Liver (tissue), 9 donors: Measurements from ENCODE around the gene STPG1. TPM values are rescaled to one million over a fixed set of nuclear protein-coding genes. Genes with fewer than 3 reads are reported as not detected.

Source experiments
- DNase-seq: peaks from one replicate; pipeline ENCODE4 v3.0.0-alpha.2; 2017; ENCODE audit warnings: low spot score
- H3K27ac ChIP-seq, 2 donors: one replicate each; pipeline ENCODE4 v1.7.0; 2013; ENCODE audit warnings: inconsistent platforms in 2 of 2, low read length in 2 of 2, control low read depth in 1 of 2, low read depth in 1 of 2, mild to moderate bottlenecking in 1 of 2
- H3K27me3 ChIP-seq, 4 donors: one replicate each; pipeline versions ENCODE4 v1.6.1 to v1.7.0; 2013; ENCODE audit warnings: low read length in 3 of 4, inconsistent platforms in 1 of 4, mild to moderate bottlenecking in 1 of 4, moderate library complexity in 1 of 4; ENCODE audit not compliant: control insufficient read depth in 4 of 4, insufficient read depth in 4 of 4
- H3K36me3 ChIP-seq, 4 donors: one replicate each; pipeline versions ENCODE4 v1.6.1 to v1.7.0; 2013; ENCODE audit warnings: low read length in 3 of 4, mild to moderate bottlenecking in 3 of 4, low read depth in 1 of 4, moderate library complexity in 1 of 4; ENCODE audit not compliant: control insufficient read depth in 4 of 4, insufficient read depth in 3 of 4
- H3K4me1 ChIP-seq, 4 donors: one replicate each; pipeline versions ENCODE4 v1.6.1 to v1.7.0; 2013; ENCODE audit warnings: low read length in 3 of 4, mild to moderate bottlenecking in 3 of 4, moderate library complexity in 1 of 4; ENCODE audit not compliant: control insufficient read depth in 4 of 4, insufficient read depth in 4 of 4
- H3K4me3 ChIP-seq, 3 donors: one replicate each; pipeline versions ENCODE4 v1.6.1 to v1.7.0; 2013; ENCODE audit warnings: low read length in 3 of 3, control low read depth in 1 of 3, low read depth in 1 of 3, mild to moderate bottlenecking in 1 of 3
- H3K9ac ChIP-seq, 2 donors: one replicate each; pipeline ENCODE4 v1.7.0; 2013; ENCODE audit warnings: low read length in 2 of 2, mild to moderate bottlenecking in 2 of 2, moderate library complexity in 2 of 2, control low read depth in 1 of 2, low read depth in 1 of 2
- H3K9me3 ChIP-seq, 4 donors: one replicate each; pipeline versions ENCODE4 v1.6.1 to v1.7.0; 2013; ENCODE audit warnings: low read length in 3 of 4; ENCODE audit not compliant: control insufficient read depth in 4 of 4
- EGR1 ChIP-seq, 2 donors: IDR thresholded peaks; 2 replicates each; pipeline ENCODE4 v1.6.1; 2016 to 2018; ENCODE audit warnings: antibody characterized with exemption in 2 of 2, low read depth in 2 of 2
- FOXA1 ChIP-seq: IDR thresholded peaks from 2 replicates; pipeline ENCODE4 v1.6.1; 2016; ENCODE audit warnings: antibody characterized with exemption
- FOXA2 ChIP-seq: IDR thresholded peaks from 2 replicates; pipeline ENCODE4 v1.6.1; 2016; ENCODE audit warnings: antibody characterized with exemption
- GABPA ChIP-seq, 2 donors: IDR thresholded peaks in 1 of 2; conservative IDR thresholded peaks in 1 of 2; 2 replicates each; pipeline ENCODE4 v1.6.1; 2016; ENCODE audit warnings: antibody characterized with exemption in 2 of 2, mild to moderate bottlenecking in 1 of 2, moderate library complexity in 1 of 2
- HNF4A ChIP-seq, 2 donors: conservative IDR thresholded peaks; 2 replicates each; pipeline ENCODE4 v1.6.1; 2016; ENCODE audit warnings: antibody characterized with exemption in 2 of 2, mild to moderate bottlenecking in 2 of 2
- HNF4G ChIP-seq: IDR thresholded peaks from 2 replicates; pipeline ENCODE4 v1.6.1; 2016; ENCODE audit warnings: antibody characterized with exemption
- NR2F2 ChIP-seq: IDR thresholded peaks from 2 replicates; pipeline ENCODE4 v1.6.1; 2016; ENCODE audit warnings: antibody characterized with exemption
- RAD21 ChIP-seq, 2 donors: IDR thresholded peaks; 2 replicates each; pipeline ENCODE4 v1.6.1; 2016; ENCODE audit warnings: antibody characterized with exemption in 2 of 2, mild to moderate bottlenecking in 2 of 2
- REST ChIP-seq: IDR thresholded peaks from 2 replicates; pipeline ENCODE4 v1.6.1; 2016; ENCODE audit warnings: antibody characterized with exemption, mild to moderate bottlenecking
- RXRA ChIP-seq, 2 donors: IDR thresholded peaks; 2 replicates each; pipeline ENCODE4 v1.6.1; 2017 to 2018; ENCODE audit warnings: antibody characterized with exemption in 2 of 2, mild to moderate bottlenecking in 1 of 2
- SP1 ChIP-seq: IDR thresholded peaks from 2 replicates; pipeline ENCODE4 v1.6.1; 2018; ENCODE audit warnings: antibody characterized with exemption, mild to moderate bottlenecking
- TAF1 ChIP-seq: conservative IDR thresholded peaks from 2 replicates; pipeline ENCODE4 v1.6.1; 2016; ENCODE audit warnings: antibody characterized with exemption, mild to moderate bottlenecking
- YY1 ChIP-seq: IDR thresholded peaks from 2 replicates; pipeline ENCODE4 v1.6.1; 2016; ENCODE audit warnings: antibody characterized with exemption, mild to moderate bottlenecking
- WGBS: extraction: QIAGEN DNeasy Blood & Tissue Kit; methylation state at CpG from one replicate; pipeline ENCODE4 v1.1.7; 2013; 5-methylcytosine and 5-hydroxymethylcytosine counted together
- polyA plus RNA-seq, 2 donors: library from polyadenylated mRNA; stranded (reverse) in 1 of 2; unstranded in 1 of 2; fragments of 200-250 nt in 1 of 2; fragments of >200 nt in 1 of 2; fragmentation: Nextera tagmentation in 1 of 2; extraction: Ambion mirVana in 1 of 2; gene quantifications; one replicate each; pipeline versions ENCODE4 v1.2.1 to v1.2.3, GENCODE V29; 2013 to 2015
- total RNA-seq, 2 donors: library from RNA; depleted of rRNA; stranded (reverse); fragments of >200 nt; gene quantifications; one replicate each; pipeline ENCODE4 v1.2.3, GENCODE V29; 2014
- TF ChIP-seq, protein P1 (sequence below): IDR thresholded peaks from 2 replicates; pipeline ENCODE4 v1.6.1; 2016; ENCODE audit warnings: antibody characterized with exemption
- TF ChIP-seq, protein P2 (sequence below): fragments of 150-350 bp; IDR thresholded peaks from 2 replicates; pipeline ENCODE4 v1.5.1; 2017; ENCODE audit warnings: improper control_type of control experiment, low read depth, low read length; ENCODE audit not compliant: missing input control
- TF ChIP-seq, protein P3 (sequence below): IDR thresholded peaks from 2 replicates; pipeline ENCODE4 v1.6.1; 2016; ENCODE audit warnings: antibody characterized with exemption
- donor health status: healthy.
- donor health status: healthy.
- donor health status: healthy.
- donor health status: healthy.
- donor health status: healthy.

STPG1 gene
- total and polyA plus RNA-seq, 4 donors = 0.92 to 2.9 (median 1.0) TPM

DNA sequence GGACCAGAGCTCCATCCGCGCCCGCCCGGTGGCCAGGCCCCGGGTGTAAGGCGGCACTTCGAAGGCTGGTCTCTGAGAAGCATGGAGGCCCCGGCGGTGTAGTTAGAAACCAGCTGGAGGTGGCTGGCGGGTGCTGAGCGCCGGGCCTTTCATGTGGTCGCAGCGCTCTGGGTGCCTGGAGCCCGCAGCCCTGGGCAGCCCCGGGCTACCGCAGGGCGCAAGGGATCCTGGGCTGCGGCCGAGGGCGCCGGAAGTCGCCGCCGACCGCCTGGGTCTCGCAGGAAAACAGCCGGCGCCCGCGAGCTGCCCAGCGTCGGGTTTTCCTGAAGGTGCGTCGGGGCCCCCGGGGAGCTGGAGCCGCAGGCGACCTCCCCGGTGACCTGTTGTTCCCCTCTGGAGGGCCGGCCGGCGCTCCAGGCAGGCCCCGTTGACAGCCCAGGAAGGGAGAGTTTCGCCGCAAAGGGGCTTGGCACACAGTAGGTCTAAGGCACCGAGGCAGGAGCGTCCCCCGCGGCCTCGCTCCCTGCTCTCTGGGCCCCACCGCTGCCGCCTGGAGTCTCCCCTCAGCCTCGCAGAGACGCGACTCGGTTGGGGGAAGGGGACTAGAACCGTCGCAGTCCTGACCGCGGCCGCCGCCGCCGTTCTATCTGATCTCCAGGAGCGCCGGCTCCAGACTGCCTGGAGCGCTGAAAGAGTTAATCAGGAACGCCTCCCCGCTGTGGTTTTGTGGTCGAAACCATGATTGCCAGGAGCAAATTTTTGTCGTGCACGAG is 91.7 kb downstream of the STPG1 start:
- Histone ChIP-seq H3K9me3 (no peaks in the 10 kb centered on the region), H3K9ac (peak overlapping the region; percentile 61 to 76), H3K27ac (peak overlapping the region; percentile 65 to 88), H3K4me3 (peak overlapping the region; percentile 73 to 77 (median 77)), H3K4me1 (peaks cover 7 to 27% (median 12%) of the 10 kb centered on the region in 4 donors), H3K27me3 (no peaks in the 10 kb centered on the region), H3K36me3 (no peaks in the 10 kb centered on the region)
- 7% methylated on average over 72 of the region's 72 CpGs for WGBS
- peak; percentile 55 for DNase-seq
- peak in 1 of 2 donors; percentile 62 for TF ChIP-seq GABPA (IDR thresholded peaks at IDR 0.05 in 1 of 2, conservative IDR thresholded peaks at IDR 0.05 in 1 of 2)
- no peak for TF ChIP-seq SP1
- peak; percentile 67 for TF ChIP-seq TAF1

DNA sequence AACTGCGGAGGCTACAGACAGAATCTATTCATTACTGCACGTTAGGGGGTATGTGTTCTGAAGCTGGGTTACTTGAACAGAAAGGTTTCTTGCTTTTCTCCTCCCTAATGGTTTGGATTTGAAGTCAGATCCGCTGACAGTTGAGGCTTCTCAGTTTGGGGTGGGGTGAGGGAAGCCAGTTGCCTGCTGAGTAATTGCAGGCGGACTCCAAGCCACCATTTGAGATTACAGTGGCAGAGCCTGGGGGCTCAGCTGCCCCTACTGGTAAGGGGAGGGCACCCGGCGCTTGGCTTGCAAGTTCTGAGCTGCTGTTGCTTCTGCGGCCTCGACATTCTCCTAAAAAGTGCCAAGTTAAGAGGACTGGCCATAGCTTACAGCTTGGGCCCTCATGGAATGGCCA is 92.5 kb downstream of the STPG1 start:
- peak overlapping the region; percentile 73 to 77 (median 77) for H3K4me3 ChIP-seq
- H3K9ac ChIP-seq = no peak overlapping the region
- DNase-seq = no peak
- H3K9me3 ChIP-seq = no peaks in the 10 kb centered on the region
- TF ChIP-seq HNF4G = no peak
- no peak for TF ChIP-seq TAF1
- no peak for TF ChIP-seq SP1
- TF ChIP-seq EGR1 (IDR thresholded peaks at IDR 0.05; ENCODE audit: low read depth in 2 of 2) = no peak
- TF ChIP-seq GABPA (IDR thresholded peaks at IDR 0.05 in 1 of 2, conservative IDR thresholded peaks at IDR 0.05 in 1 of 2) = no peak
- no peak for TF ChIP-seq YY1
- no peak for TF ChIP-seq FOXA1
- TF ChIP-seq, protein P1, sequence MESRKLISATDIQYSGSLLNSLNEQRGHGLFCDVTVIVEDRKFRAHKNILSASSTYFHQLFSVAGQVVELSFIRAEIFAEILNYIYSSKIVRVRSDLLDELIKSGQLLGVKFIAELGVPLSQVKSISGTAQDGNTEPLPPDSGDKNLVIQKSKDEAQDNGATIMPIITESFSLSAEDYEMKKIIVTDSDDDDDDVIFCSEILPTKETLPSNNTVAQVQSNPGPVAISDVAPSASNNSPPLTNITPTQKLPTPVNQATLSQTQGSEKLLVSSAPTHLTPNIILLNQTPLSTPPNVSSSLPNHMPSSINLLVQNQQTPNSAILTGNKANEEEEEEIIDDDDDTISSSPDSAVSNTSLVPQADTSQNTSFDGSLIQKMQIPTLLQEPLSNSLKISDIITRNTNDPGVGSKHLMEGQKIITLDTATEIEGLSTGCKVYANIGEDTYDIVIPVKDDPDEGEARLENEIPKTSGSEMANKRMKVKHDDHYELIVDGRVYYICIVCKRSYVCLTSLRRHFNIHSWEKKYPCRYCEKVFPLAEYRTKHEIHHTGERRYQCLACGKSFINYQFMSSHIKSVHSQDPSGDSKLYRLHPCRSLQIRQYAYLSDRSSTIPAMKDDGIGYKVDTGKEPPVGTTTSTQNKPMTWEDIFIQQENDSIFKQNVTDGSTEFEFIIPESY = no peak
- TF ChIP-seq, protein P2, sequence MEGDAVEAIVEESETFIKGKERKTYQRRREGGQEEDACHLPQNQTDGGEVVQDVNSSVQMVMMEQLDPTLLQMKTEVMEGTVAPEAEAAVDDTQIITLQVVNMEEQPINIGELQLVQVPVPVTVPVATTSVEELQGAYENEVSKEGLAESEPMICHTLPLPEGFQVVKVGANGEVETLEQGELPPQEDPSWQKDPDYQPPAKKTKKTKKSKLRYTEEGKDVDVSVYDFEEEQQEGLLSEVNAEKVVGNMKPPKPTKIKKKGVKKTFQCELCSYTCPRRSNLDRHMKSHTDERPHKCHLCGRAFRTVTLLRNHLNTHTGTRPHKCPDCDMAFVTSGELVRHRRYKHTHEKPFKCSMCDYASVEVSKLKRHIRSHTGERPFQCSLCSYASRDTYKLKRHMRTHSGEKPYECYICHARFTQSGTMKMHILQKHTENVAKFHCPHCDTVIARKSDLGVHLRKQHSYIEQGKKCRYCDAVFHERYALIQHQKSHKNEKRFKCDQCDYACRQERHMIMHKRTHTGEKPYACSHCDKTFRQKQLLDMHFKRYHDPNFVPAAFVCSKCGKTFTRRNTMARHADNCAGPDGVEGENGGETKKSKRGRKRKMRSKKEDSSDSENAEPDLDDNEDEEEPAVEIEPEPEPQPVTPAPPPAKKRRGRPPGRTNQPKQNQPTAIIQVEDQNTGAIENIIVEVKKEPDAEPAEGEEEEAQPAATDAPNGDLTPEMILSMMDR = no peak
- no peak for TF ChIP-seq RXRA (IDR thresholded peaks at IDR 0.05)
- TF ChIP-seq HNF4A (conservative IDR thresholded peaks at IDR 0.05) = no peak
- TF ChIP-seq NR2F2 = no peak
- no peak for TF ChIP-seq REST
- TF ChIP-seq RAD21 (IDR thresholded peaks at IDR 0.05) = no peak
- no peak for TF ChIP-seq FOXA2
- TF ChIP-seq, protein P3, sequence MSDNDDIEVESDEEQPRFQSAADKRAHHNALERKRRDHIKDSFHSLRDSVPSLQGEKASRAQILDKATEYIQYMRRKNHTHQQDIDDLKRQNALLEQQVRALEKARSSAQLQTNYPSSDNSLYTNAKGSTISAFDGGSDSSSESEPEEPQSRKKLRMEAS = no peak
- H3K27me3 ChIP-seq = no peaks in the 10 kb centered on the region
- no peaks in the 10 kb centered on the region for H3K36me3 ChIP-seq
- H3K4me1 ChIP-seq = peaks cover 7 to 27% (median 12%) of the 10 kb centered on the region in 4 donors
- WGBS = 90% methylated on average over 8 of the region's 8 CpGs
- peak overlapping the region in 1 of 2 donors; percentile 88 for H3K27ac ChIP-seq
